H1 (cell line): ENCODE results near the gene SOST. TPM values are rescaled to one million over a fixed set of nuclear protein-coding genes. Genes with fewer than 3 reads are reported as not detected.

Experiments
- CTCF ChIP-seq, 3 experiments: IDR thresholded peaks; 1 replicate in 2 of 3; 2 replicates in 1 of 3; pipeline versions ENCODE4 v1.5.1 to v1.6.1; 2011; ENCODE audit warnings: low read length in 3 of 3, mild to moderate bottlenecking in 3 of 3, inconsistent platforms in 2 of 3, low read depth in 1 of 3, moderate library complexity in 1 of 3; ENCODE audit not compliant: insufficient read depth in 1 of 3; ENCODE audit errors: control extremely low read depth in 1 of 3
- polyA plus RNA-seq, 7 experiments: library from polyadenylated mRNA; depleted of rRNA in 3 of 7; stranded (reverse) in 5 of 7; unstranded in 2 of 7; fragments of >200 nt in 5 of 7; fragments of 200-250 nt in 2 of 7; gene quantifications; 1 replicate in 5 of 7; 2 replicates in 1 of 7; 4 replicates in 1 of 7; pipeline versions ENCODE4 v1.2.1 to v1.2.3, GENCODE V29; 2011 to 2013; ENCODE audit warnings: missing spikeins in 2 of 7, mixed read lengths in 2 of 7
- total RNA-seq: library from RNA; stranded (reverse); fragmentation: NEBNext Ultra II Directional; extraction: Animal tissue kit (Norgen Biotek cat#: 25700); gene quantifications from 2 replicates; pipeline ENCODE4 v1.2.1, GENCODE V29; 2021

SOST gene
- total and polyA plus RNA-seq, 2 of the 8 experiments (the other 6 are each of a cell fraction or from before 2014, with no cell fraction given), result 0.08 TPM; not detected in 1

- no peak for TF ChIP-seq CTCF (IDR thresholded peaks at IDR 0.05; ENCODE audit: control extremely low read depth in 1 of 3, insufficient read depth in 1 of 3, low read depth in 1 of 3, low read length in 3 of 3)
Measured at GRCh38 chr17:43710101-43710500, 48.5 kb downstream of the SOST start (continued).
